Left hindlimb (tissue), 1 donor: ENCODE measurements around the gene TSPAN7.

ENCODE experiments used
- DNase-seq: peaks from one replicate; pipeline ENCODE4 v3.0.0-alpha.2; 2018

TSPAN7 gene

GRCh38 chrX:38561126-38561868, at the start of gene TSPAN7:
Gene TSPAN7, plus strand, starts transcription at chrX:38561542. Its CDS starts 5 bp downstream, at chrX:38561547.
- peak; percentile 84 for DNase-seq

GRCh38 chrX:38513112-38513742, 48.1 kb upstream of the TSPAN7 start:
- DNase-seq, result no peak

GRCh38 chrX:38514016-38514854, 47.1 kb upstream of the TSPAN7 start:
- no peak for DNase-seq

GRCh38 chrX:38515291-38515690, 46.1 kb upstream of the TSPAN7 start:
- DNase-seq, result no peak

- DNase-seq, result no peak
Measured at GRCh38 chrX:38516196-38516774, 45.1 kb upstream of the TSPAN7 start.

GRCh38 chrX:38519651-38520050, 41.7 kb upstream of the TSPAN7 start:
- no peak for DNase-seq

- DNase-seq, result no peak
Measured at GRCh38 chrX:38538134-38538533, 23.2 kb upstream of the TSPAN7 start.

- no peak for DNase-seq
Measured at GRCh38 chrX:38539748-38540147, 21.6 kb upstream of the TSPAN7 start.

- no peak for DNase-seq
Measured at GRCh38 chrX:38548508-38548907, 12.8 kb upstream of the TSPAN7 start.

GRCh38 chrX:38552721-38553120, 8.6 kb upstream of the TSPAN7 start:
- DNase-seq, result no peak

- no peak for DNase-seq
Measured at GRCh38 chrX:38558686-38559085, 2.7 kb upstream of the TSPAN7 start.

GRCh38 chrX:38560776-38561125, 591 bp upstream of the TSPAN7 start:
- DNase-seq, result no peak

- DNase-seq, result peak; percentile 31
Measured at GRCh38 chrX:38561951-38562719, 793 bp downstream of the TSPAN7 start.

GRCh38 chrX:38563030-38563429, 1.7 kb downstream of the TSPAN7 start:
- DNase-seq, result no peak

GRCh38 chrX:38570396-38570795, 9.1 kb downstream of the TSPAN7 start:
- no peak for DNase-seq

GRCh38 chrX:38571058-38571457, 9.7 kb downstream of the TSPAN7 start:
- DNase-seq, result no peak

- no peak for DNase-seq
Measured at GRCh38 chrX:38574858-38575257, 13.5 kb downstream of the TSPAN7 start.

- no peak for DNase-seq
Measured at GRCh38 chrX:38575888-38576287, 14.5 kb downstream of the TSPAN7 start.

GRCh38 chrX:38577738-38578137, 16.4 kb downstream of the TSPAN7 start:
- DNase-seq, result no peak

- DNase-seq, result no peak
Measured at GRCh38 chrX:38578167-38578566, 16.8 kb downstream of the TSPAN7 start.

- no peak for DNase-seq
Measured at GRCh38 chrX:38583181-38583580, 21.8 kb downstream of the TSPAN7 start.

GRCh38 chrX:38594434-38594833, 33.1 kb downstream of the TSPAN7 start:
- DNase-seq, result no peak

- DNase-seq, result no peak
Measured at GRCh38 chrX:38595801-38596200, 34.5 kb downstream of the TSPAN7 start.
